Stimulated activated CD4-positive, alpha-beta T cell treated with anti-CD3 and anti-CD28 coated beads, TNF-alpha, amount 100 ng/mL, for 1 hour (primary cell): ENCODE measurements around the gene SKAP2.

Source experiments
- DNase-seq, 3 donors: peaks; one replicate each; pipeline ENCODE4 v3.0.0-alpha.2; 2020; ENCODE audit warnings: low read depth in 3 of 3, low spot score in 1 of 3

SKAP2 gene

GRCh38 chr7:26864309-26865093, at the start of gene SKAP2:
Gene SKAP2, minus strand, starts transcription at chr7:26864590. Its CDS starts 161 bp downstream, at chr7:26864429.
- DNase-seq = peak; percentile 46 to 58 (median 58)

- no peak for DNase-seq
Observed at GRCh38 chr7:26912933-26913536, 48.6 kb upstream of the SKAP2 start.

- DNase-seq = no peak
Observed at GRCh38 chr7:26912338-26912737, 47.9 kb upstream of the SKAP2 start.

- no peak for DNase-seq
Observed at GRCh38 chr7:26910221-26910620, 45.8 kb upstream of the SKAP2 start.

- no peak for DNase-seq
Observed at GRCh38 chr7:26900251-26900650, 35.9 kb upstream of the SKAP2 start.

- no peak for DNase-seq
Observed at GRCh38 chr7:26899519-26899918, 35.1 kb upstream of the SKAP2 start.

- no peak for DNase-seq
Observed at GRCh38 chr7:26898891-26899290, 34.5 kb upstream of the SKAP2 start.

GRCh38 chr7:26897928-26898327, 33.5 kb upstream of the SKAP2 start:
- DNase-seq = no peak

- no peak for DNase-seq
Observed at GRCh38 chr7:26891400-26892350, 27.3 kb upstream of the SKAP2 start.

- no peak for DNase-seq
Observed at GRCh38 chr7:26880852-26881251, 16.5 kb upstream of the SKAP2 start.

GRCh38 chr7:26879671-26880070, 15.3 kb upstream of the SKAP2 start:
- DNase-seq = no peak

- no peak for DNase-seq
Observed at GRCh38 chr7:26868841-26869495, 4.6 kb upstream of the SKAP2 start.

- no peak for DNase-seq
Observed at GRCh38 chr7:26865094-26865388, 651 bp upstream of the SKAP2 start.

GRCh38 chr7:26863518-26864308, 677 bp downstream of the SKAP2 start:
- no peak for DNase-seq

GRCh38 chr7:26862834-26863233, 1.6 kb downstream of the SKAP2 start:
- DNase-seq = no peak

GRCh38 chr7:26861050-26861449, 3.3 kb downstream of the SKAP2 start:
- no peak for DNase-seq

GRCh38 chr7:26860361-26860760, 4.0 kb downstream of the SKAP2 start:
- DNase-seq = no peak

- DNase-seq = no peak
Observed at GRCh38 chr7:26859720-26860119, 4.7 kb downstream of the SKAP2 start.

- DNase-seq = no peak
Observed at GRCh38 chr7:26858735-26859134, 5.7 kb downstream of the SKAP2 start.

GRCh38 chr7:26858241-26858715, 6.1 kb downstream of the SKAP2 start:
- no peak for DNase-seq
